Duodenal mucosa (tissue), 2 donors: ENCODE measurements around the gene CDC25C.

Source experiments
- H3K27ac ChIP-seq: one replicate; pipeline ENCODE4 v1.7.0; 2013; ENCODE audit warnings: low read depth, low read length
- H3K27me3 ChIP-seq, 2 donors: one replicate each; pipeline ENCODE4 v1.7.0; 2013; ENCODE audit warnings: low read length in 2 of 2, control low read depth in 1 of 2; ENCODE audit not compliant: insufficient read depth in 2 of 2, control insufficient read depth in 1 of 2
- H3K36me3 ChIP-seq, 2 donors: one replicate each; pipeline ENCODE4 v1.7.0; 2013; ENCODE audit warnings: low read length in 2 of 2, control low read depth in 1 of 2; ENCODE audit not compliant: insufficient read depth in 2 of 2, control insufficient read depth in 1 of 2
- H3K4me1 ChIP-seq, 2 donors: one replicate each; pipeline ENCODE4 v1.7.0; 2013; ENCODE audit warnings: low read length in 2 of 2, control low read depth in 1 of 2; ENCODE audit not compliant: insufficient read depth in 2 of 2, control insufficient read depth in 1 of 2
- H3K4me3 ChIP-seq, 2 donors: one replicate each; pipeline ENCODE4 v1.7.0; 2013; ENCODE audit warnings: low read length in 2 of 2, low read depth in 1 of 2
- H3K9ac ChIP-seq, 2 donors: one replicate each; pipeline ENCODE4 v1.7.0; 2013; ENCODE audit warnings: low read length in 2 of 2, low read depth in 1 of 2
- H3K9me3 ChIP-seq, 2 donors: one replicate each; pipeline ENCODE4 v1.7.0; 2013; ENCODE audit warnings: low read length in 2 of 2, control low read depth in 1 of 2; ENCODE audit not compliant: control insufficient read depth in 1 of 2

Gene CDC25C

GRCh38 chr5:138238034-138238433 is 93.6 kb downstream of the CDC25C start:
- H3K4me1 ChIP-seq: peaks cover 6 to 7% of the 10 kb centered on the region in 2 donors
- H3K27me3 ChIP-seq: peaks cover 28 to 34% of the 10 kb centered on the region in 2 donors
- H3K9ac ChIP-seq: no peak overlapping the region
- H3K4me3 ChIP-seq: no peak overlapping the region
- H3K27ac ChIP-seq: no peak overlapping the region
- H3K36me3 ChIP-seq: no peaks in the 10 kb centered on the region
- H3K9me3 ChIP-seq: no peaks in the 10 kb centered on the region
